Ovary (tissue), 9 donors: Measurements from ENCODE around the gene TTC38. TPM values are rescaled to one million over a fixed set of nuclear protein-coding genes. Genes with fewer than 3 reads are reported as not detected.

Source experiments
- DNase-seq, 5 donors: peaks; one replicate each; pipeline ENCODE4 v3.0.0-alpha.2; 2019 to 2020
- H3K27ac ChIP-seq, 2 donors: fragments of 200-600 bp; one replicate each; pipeline versions ENCODE4 v1.5.1 to v1.8.0; 2019 to 2022
- H3K27me3 ChIP-seq: fragments of 200-600 bp; one replicate; pipeline ENCODE4 v1.8.0; 2022
- H3K36me3 ChIP-seq: fragments of 200-600 bp; sonication (generic); one replicate; pipeline ENCODE4 v1.5.1; 2019
- H3K4me1 ChIP-seq: one replicate; pipeline ENCODE4 v1.8.1; 2013; ENCODE audit warnings: mild to moderate bottlenecking, moderate library complexity; ENCODE audit not compliant: insufficient read depth
- H3K4me3 ChIP-seq: fragments of 200-600 bp; sonication (generic); one replicate; pipeline ENCODE4 v1.5.1; 2017
- H3K9me3 ChIP-seq, 2 donors: fragments of 200-600 bp in 1 of 2; sonication (generic) in 1 of 2; one replicate each; pipeline versions ENCODE4 v1.5.1 to v1.8.1; 2013 to 2019; ENCODE audit warnings: mild to moderate bottlenecking in 1 of 2, moderate library complexity in 1 of 2
- CTCF ChIP-seq, 3 donors: fragments of 450-650 bp in 2 of 3; fragments of 200-600 bp in 1 of 3; IDR thresholded peaks; one replicate each; pipeline versions ENCODE4 v1.5.1 to v1.8.0; 2016 to 2022; ENCODE audit warnings: antibody characterized with exemption in 3 of 3, mild to moderate bottlenecking in 1 of 3
- EP300 ChIP-seq: sonication (generic); formaldehyde crosslinking; IDR thresholded peaks from one replicate; pipeline ENCODE4 v1.6.1; 2017; ENCODE audit warnings: antibody characterized with exemption
- POLR2A ChIP-seq: fragments of 450-650 bp; IDR thresholded peaks from one replicate; pipeline ENCODE4 v1.6.1; 2017; ENCODE audit warnings: antibody characterized with exemption, mild to moderate bottlenecking, moderate library complexity
- WGBS, 3 donors: extraction: QIAGEN DNeasy Blood & Tissue Kit in 1 of 3; methylation state at CpG; one replicate each; pipeline versions ENCODE4 v1.1.5 to v1.1.7; 2013 to 2017; 5-methylcytosine and 5-hydroxymethylcytosine counted together
- intact Hi-C, 4 donors: fragments of 100-400 bp; cut with DNase I; formaldehyde crosslinking; loops; one replicate each; pipeline versions ENCODE4 v1.11.0 to v1.15.1; 2022 to 2023
- polyA plus RNA-seq, 2 donors: library from polyadenylated mRNA; stranded (reverse); fragments of 200-250 nt in 1 of 2; fragments of 350-450 nt in 1 of 2; fragmentation: Illumina TruSeq in 1 of 2; extraction: RNeasy Lipid Tissue Mini Kit (QIAGEN cat#74804) in 1 of 2; gene quantifications; one replicate each; pipeline ENCODE4 v1.2.3, GENCODE V29; 2013 to 2014
- total RNA-seq, 7 donors: library from RNA; depleted of rRNA in 2 of 7; stranded (reverse); fragments of >200 nt in 2 of 7; fragmentation: NEBNext Ultra II Directional in 3 of 7; extraction: Animal tissue kit (Norgen Biotek cat#: 25700) in 3 of 7; gene quantifications; one replicate each; pipeline versions ENCODE4 v1.1.0 to v1.2.4, GENCODE V29; 2016 to 2023
- donor health status: DM: no; HTN: no; CAD: no; lungs with moderate emphysema.
- donor health status: DM: no; HTN: no; CAD: no.
- donor health status: Bipolar disorder and iron deficiency.
- donor health status: DM: yes; HTN: yes; CAD: no.
- donor health status: DM: no; HTN: no; CAD: no.
- donor health status: DM: yes; HTN: yes; CAD: no.

TTC38 gene
- total and polyA plus RNA-seq, 9 donors = 27.3 to 58.3 (median 42.3) TPM

GRCh38 chr22:46327691-46328465 is 60.1 kb downstream of the TTC38 start:
- H3K36me3 ChIP-seq = no peaks in the 10 kb centered on the region
- no peak overlapping the region for H3K4me3 ChIP-seq
- H3K27me3 ChIP-seq = no peaks in the 10 kb centered on the region
- TF ChIP-seq CTCF (IDR thresholded peaks at IDR 0.05) (no peak), POLR2A (no peak), EP300 (no peak)
- H3K9me3 ChIP-seq = no peaks in the 10 kb centered on the region
- intact Hi-C loops = no loop called here
- 92 to 94% (median 93%) methylated on average over 13 of the region's 13 CpGs for WGBS, 3 donors
- no peaks in the 10 kb centered on the region for H3K4me1 ChIP-seq
- no peak overlapping the region for H3K27ac ChIP-seq
- no peak for DNase-seq

- intact Hi-C loops = no loop called here
- no peaks in the 10 kb centered on the region for H3K9me3 ChIP-seq
- no peak overlapping the region for H3K27ac ChIP-seq
- H3K36me3 ChIP-seq = no peaks in the 10 kb centered on the region
- TF ChIP-seq EP300 (no peak), POLR2A (no peak), CTCF (IDR thresholded peaks at IDR 0.05) (no peak)
- H3K27me3 ChIP-seq = no peaks in the 10 kb centered on the region
- DNase-seq = no peak
- H3K4me1 ChIP-seq = no peaks in the 10 kb centered on the region
- no peak overlapping the region for H3K4me3 ChIP-seq
- WGBS, 3 donors = 95 to 97% (median 97%) methylated on average over 11 of the region's 11 CpGs
These were observed 61.0 kb downstream of the TTC38 start for GRCh38 chr22:46328797-46329196.

- no peak for DNase-seq
- intact Hi-C loops = no loop called here
- Histone ChIP-seq H3K27ac (no peak overlapping the region), H3K4me3 (no peak overlapping the region), H3K4me1 (no peaks in the 10 kb centered on the region), H3K36me3 (no peaks in the 10 kb centered on the region), H3K27me3 (no peaks in the 10 kb centered on the region), H3K9me3 (no peaks in the 10 kb centered on the region)
- no peak for TF ChIP-seq CTCF (IDR thresholded peaks at IDR 0.05)
- no peak for TF ChIP-seq EP300
- TF ChIP-seq POLR2A = no peak
- 92 to 97% (median 97%) methylated on average over 8 of the region's 8 CpGs for WGBS, 3 donors
These were observed 61.8 kb downstream of the TTC38 start for GRCh38 chr22:46329616-46330015.

- DNase-seq = no peak
- H3K27me3 ChIP-seq = no peaks in the 10 kb centered on the region
- H3K4me3 ChIP-seq = no peak overlapping the region
- WGBS, 3 donors = 95 to 96% (median 96%) methylated on average over 4 of the region's 4 CpGs
- no peak overlapping the region for H3K27ac ChIP-seq
- intact Hi-C loops = no loop called here
- TF ChIP-seq POLR2A (no peak), CTCF (IDR thresholded peaks at IDR 0.05) (no peak), EP300 (no peak)
- H3K9me3 ChIP-seq = no peaks in the 10 kb centered on the region
- no peaks in the 10 kb centered on the region for H3K4me1 ChIP-seq
- no peaks in the 10 kb centered on the region for H3K36me3 ChIP-seq
These were observed 62.6 kb downstream of the TTC38 start for GRCh38 chr22:46330426-46330825.
